ENCODE measurements around the gene SMC6.

The SMC6 gene

GRCh38 chr2:17765398-17765797 lies 11.8 kb upstream of the SMC6 start:
- Histone ChIP-seq H3K9ac (ENCODE audit: low read length in 5 of 5) (no peak overlapping the region), H3K27me3 (ENCODE audit: control insufficient read depth in 5 of 5, insufficient read depth in 4 of 5, low read length in 5 of 5) (no peaks in the 10 kb centered on the region), H3K9me3 (ENCODE audit: control insufficient read depth in 5 of 5, low read length in 5 of 5) (no peaks in the 10 kb centered on the region), H3K4me1 (ENCODE audit: control insufficient read depth in 5 of 5, insufficient read depth in 5 of 5, low read length in 5 of 5) (peaks cover 0 to 3% (median 0%) of the 10 kb centered on the region in 5 donors), H3K27ac (ENCODE audit: low read depth, low read length) (no peak overlapping the region), H3K36me3 (ENCODE audit: control insufficient read depth in 5 of 5, insufficient read depth in 5 of 5, low read length in 5 of 5) (peaks cover 0 to 16% (median 0%) of the 10 kb centered on the region in 5 donors), H3K4me3 (ENCODE audit: low read depth in 1 of 5, low read length in 5 of 5) (no peak overlapping the region)

DNA sequence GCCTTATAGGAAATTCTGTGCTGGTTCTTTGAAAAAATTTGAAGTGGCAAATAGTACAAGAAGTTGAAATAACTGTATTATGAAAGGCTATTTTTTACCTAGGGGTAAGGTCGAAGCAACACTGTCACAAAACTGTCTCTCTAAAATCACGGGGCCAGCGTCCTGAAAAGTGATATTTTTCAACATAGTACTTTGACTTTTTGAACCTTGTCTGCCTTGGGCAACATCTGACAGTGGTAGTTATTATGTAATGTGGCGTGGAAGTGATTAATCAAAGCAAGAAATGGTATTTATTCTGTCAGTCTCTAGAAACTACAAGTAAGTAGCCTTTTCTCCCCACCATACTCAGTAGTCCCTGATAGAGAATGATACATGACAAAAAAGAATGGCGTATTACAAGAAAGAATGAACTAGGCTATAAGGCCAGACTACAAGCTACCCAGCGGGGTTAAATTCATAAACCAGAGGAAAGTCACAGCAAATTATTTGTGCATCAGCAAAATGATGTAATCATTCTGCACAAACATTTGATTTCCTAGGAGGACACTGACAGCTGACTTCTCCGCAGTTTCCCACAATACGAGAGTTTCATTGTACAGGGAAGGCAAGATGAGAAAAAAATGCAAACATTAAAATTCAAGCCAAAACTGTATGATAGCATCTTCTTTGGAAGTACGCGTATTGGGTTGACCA lies 10.2 kb upstream of the SMC6 start:
- H3K4me3 ChIP-seq (ENCODE audit: low read depth in 1 of 5, low read length in 5 of 5), result no peak overlapping the region
- H3K27ac ChIP-seq (ENCODE audit: low read depth, low read length), result no peak overlapping the region
- no peak overlapping the region for H3K9ac ChIP-seq (ENCODE audit: low read length in 5 of 5)
- H3K36me3 ChIP-seq (ENCODE audit: control insufficient read depth in 5 of 5, insufficient read depth in 5 of 5, low read length in 5 of 5), result peaks cover 0 to 16% (median 0%) of the 10 kb centered on the region in 5 donors
- no peaks in the 10 kb centered on the region for H3K27me3 ChIP-seq (ENCODE audit: control insufficient read depth in 5 of 5, insufficient read depth in 4 of 5, low read length in 5 of 5)
- H3K4me1 ChIP-seq (ENCODE audit: control insufficient read depth in 5 of 5, insufficient read depth in 5 of 5, low read length in 5 of 5), result peaks cover 0 to 3% (median 0%) of the 10 kb centered on the region in 5 donors
- no peaks in the 10 kb centered on the region for H3K9me3 ChIP-seq (ENCODE audit: control insufficient read depth in 5 of 5, low read length in 5 of 5)

GRCh38 chr2:17762451-17762850 lies 8.8 kb upstream of the SMC6 start:
- Histone ChIP-seq H3K9ac (ENCODE audit: low read length in 5 of 5) (no peak overlapping the region), H3K27ac (ENCODE audit: low read depth, low read length) (no peak overlapping the region), H3K4me1 (ENCODE audit: control insufficient read depth in 5 of 5, insufficient read depth in 5 of 5, low read length in 5 of 5) (peaks cover 0 to 3% (median 0%) of the 10 kb centered on the region in 5 donors), H3K9me3 (ENCODE audit: control insufficient read depth in 5 of 5, low read length in 5 of 5) (no peaks in the 10 kb centered on the region), H3K27me3 (ENCODE audit: control insufficient read depth in 5 of 5, insufficient read depth in 4 of 5, low read length in 5 of 5) (no peaks in the 10 kb centered on the region), H3K4me3 (ENCODE audit: low read depth in 1 of 5, low read length in 5 of 5) (no peak overlapping the region), H3K36me3 (ENCODE audit: control insufficient read depth in 5 of 5, insufficient read depth in 5 of 5, low read length in 5 of 5) (peaks cover 0 to 14% (median 0%) of the 10 kb centered on the region in 5 donors)

GRCh38 chr2:17759805-17760204 lies 6.2 kb upstream of the SMC6 start:
- no peak overlapping the region for H3K27ac ChIP-seq (ENCODE audit: low read depth, low read length)
- H3K9me3 ChIP-seq (ENCODE audit: control insufficient read depth in 5 of 5, low read length in 5 of 5), result no peaks in the 10 kb centered on the region

DNA sequence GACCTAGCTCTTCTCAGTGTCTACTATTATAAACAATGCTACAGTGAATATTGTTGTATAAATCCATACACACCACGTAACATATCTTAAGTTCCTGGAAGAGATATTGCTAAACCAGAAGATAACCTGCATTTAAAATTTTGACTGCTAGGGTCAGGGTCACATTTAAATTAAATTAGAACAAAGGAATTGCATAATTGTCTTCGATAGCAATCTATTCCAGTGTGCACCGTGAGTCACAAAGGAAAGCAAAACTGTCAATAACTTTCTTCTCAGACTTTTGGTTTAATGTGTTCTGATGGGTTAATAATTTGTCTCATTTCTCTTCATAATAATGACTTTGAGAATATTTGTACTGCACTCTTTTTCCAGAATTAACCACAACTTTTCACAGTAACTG lies 4.5 kb upstream of the SMC6 start:
- Histone ChIP-seq H3K4me1 (ENCODE audit: control insufficient read depth in 5 of 5, insufficient read depth in 5 of 5, low read length in 5 of 5) (peaks cover 0 to 10% (median 7%) of the 10 kb centered on the region in 5 donors), H3K9me3 (ENCODE audit: control insufficient read depth in 5 of 5, low read length in 5 of 5) (no peaks in the 10 kb centered on the region), H3K4me3 (ENCODE audit: low read depth in 1 of 5, low read length in 5 of 5) (no peak overlapping the region)

More at GRCh38 chr2:17759805-17760204, 6.2 kb upstream of the SMC6 start:
- peaks cover 0 to 3% (median under 1%) of the 10 kb centered on the region in 5 donors for H3K4me1 ChIP-seq (ENCODE audit: control insufficient read depth in 5 of 5, insufficient read depth in 5 of 5, low read length in 5 of 5)
- H3K27me3 ChIP-seq (ENCODE audit: control insufficient read depth in 5 of 5, insufficient read depth in 4 of 5, low read length in 5 of 5), result no peaks in the 10 kb centered on the region
- peaks cover 0 to 4% (median 0%) of the 10 kb centered on the region in 5 donors for H3K36me3 ChIP-seq (ENCODE audit: control insufficient read depth in 5 of 5, insufficient read depth in 5 of 5, low read length in 5 of 5)
- no peak overlapping the region for H3K4me3 ChIP-seq (ENCODE audit: low read depth in 1 of 5, low read length in 5 of 5)
- no peak overlapping the region for H3K9ac ChIP-seq (ENCODE audit: low read length in 5 of 5)

DNA sequence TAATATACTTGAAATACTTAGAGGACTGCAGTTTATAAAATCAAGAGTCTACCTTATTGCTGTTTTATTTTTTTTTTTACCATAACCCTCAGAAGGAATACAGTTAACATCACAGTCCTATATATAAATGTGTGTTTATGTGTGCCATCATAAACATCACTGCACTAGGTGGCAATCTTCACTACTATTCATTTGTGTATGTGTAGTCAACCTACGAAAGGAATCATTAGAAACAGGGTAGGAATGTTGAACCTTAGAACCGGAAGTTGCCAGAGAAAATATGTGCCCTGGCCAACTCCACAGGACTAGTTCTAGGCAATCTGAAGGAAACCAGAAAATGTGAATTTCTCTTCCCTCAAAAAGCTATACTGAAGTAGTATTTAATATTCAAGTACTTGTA lies 3.7 kb upstream of the SMC6 start:
- H3K27me3 ChIP-seq (ENCODE audit: control insufficient read depth in 5 of 5, insufficient read depth in 4 of 5, low read length in 5 of 5), result no peaks in the 10 kb centered on the region
- H3K36me3 ChIP-seq (ENCODE audit: control insufficient read depth in 5 of 5, insufficient read depth in 5 of 5, low read length in 5 of 5), result peaks cover 0 to 4% (median 0%) of the 10 kb centered on the region in 5 donors
- H3K9ac ChIP-seq (ENCODE audit: low read length in 5 of 5), result no peak overlapping the region
- H3K9me3 ChIP-seq (ENCODE audit: control insufficient read depth in 5 of 5, low read length in 5 of 5), result no peaks in the 10 kb centered on the region
- H3K4me1 ChIP-seq (ENCODE audit: control insufficient read depth in 5 of 5, insufficient read depth in 5 of 5, low read length in 5 of 5), result peaks cover 1 to 17% (median 15%) of the 10 kb centered on the region in 5 donors
- no peak overlapping the region for H3K4me3 ChIP-seq (ENCODE audit: low read depth in 1 of 5, low read length in 5 of 5)
- H3K27ac ChIP-seq (ENCODE audit: low read depth, low read length), result no peak overlapping the region

More for the DNA sequence above, 4.5 kb upstream of the SMC6 start:
- Histone ChIP-seq H3K27me3 (ENCODE audit: control insufficient read depth in 5 of 5, insufficient read depth in 4 of 5, low read length in 5 of 5) (no peaks in the 10 kb centered on the region), H3K27ac (ENCODE audit: low read depth, low read length) (no peak overlapping the region), H3K36me3 (ENCODE audit: control insufficient read depth in 5 of 5, insufficient read depth in 5 of 5, low read length in 5 of 5) (peaks cover 0 to 4% (median 0%) of the 10 kb centered on the region in 5 donors), H3K9ac (ENCODE audit: low read length in 5 of 5) (no peak overlapping the region)

- Histone ChIP-seq H3K36me3 (ENCODE audit: control insufficient read depth in 5 of 5, insufficient read depth in 5 of 5, low read length in 5 of 5) (peaks cover 0 to 3% (median 0%) of the 10 kb centered on the region in 5 donors), H3K4me1 (ENCODE audit: control insufficient read depth in 5 of 5, insufficient read depth in 5 of 5, low read length in 5 of 5) (peaks cover 1 to 22% (median 17%) of the 10 kb centered on the region in 5 donors), H3K27me3 (ENCODE audit: control insufficient read depth in 5 of 5, insufficient read depth in 4 of 5, low read length in 5 of 5) (no peaks in the 10 kb centered on the region), H3K9ac (ENCODE audit: low read length in 5 of 5) (no peak overlapping the region), H3K9me3 (ENCODE audit: control insufficient read depth in 5 of 5, low read length in 5 of 5) (no peaks in the 10 kb centered on the region), H3K27ac (ENCODE audit: low read depth, low read length) (no peak overlapping the region), H3K4me3 (ENCODE audit: low read depth in 1 of 5, low read length in 5 of 5) (no peak overlapping the region)
Observed at GRCh38 chr2:17756668-17757067, 3.1 kb upstream of the SMC6 start.

DNA sequence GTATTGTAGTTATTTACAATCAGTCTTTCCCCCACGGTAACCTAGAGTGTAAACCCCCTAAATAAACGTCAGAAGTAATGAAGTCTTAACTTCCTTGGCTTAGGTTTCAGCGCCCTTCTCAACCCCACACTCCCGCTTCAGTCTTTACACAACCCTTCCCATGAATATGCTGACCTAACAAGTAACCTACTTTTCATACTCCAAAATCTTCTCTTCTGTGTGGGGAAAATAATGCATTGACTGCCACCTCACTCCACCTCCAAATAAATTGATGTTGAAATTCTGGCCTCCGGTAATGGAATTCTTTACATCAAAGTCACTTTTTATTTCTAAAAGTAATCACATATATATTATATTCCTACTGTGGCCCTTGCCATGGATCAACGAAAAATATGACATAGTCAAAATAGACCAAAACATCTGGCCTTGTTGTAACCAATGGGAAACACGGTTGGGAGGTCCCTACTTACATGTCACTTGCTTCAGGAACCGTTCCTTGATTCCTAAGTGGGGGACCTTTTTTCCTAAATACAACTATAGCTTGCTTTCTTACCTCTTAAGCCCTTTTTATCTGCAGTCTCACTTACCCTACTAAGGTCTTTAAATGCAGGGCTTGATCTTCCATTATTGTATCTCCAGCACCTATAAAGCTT lies 1.3 kb upstream of the SMC6 start:
- H3K4me1 ChIP-seq (ENCODE audit: control insufficient read depth in 5 of 5, insufficient read depth in 5 of 5, low read length in 5 of 5), result peaks cover 1 to 22% (median 17%) of the 10 kb centered on the region in 5 donors
- H3K9me3 ChIP-seq (ENCODE audit: control insufficient read depth in 5 of 5, low read length in 5 of 5), result no peaks in the 10 kb centered on the region
- no peaks in the 10 kb centered on the region for H3K27me3 ChIP-seq (ENCODE audit: control insufficient read depth in 5 of 5, insufficient read depth in 4 of 5, low read length in 5 of 5)
- H3K4me3 ChIP-seq (ENCODE audit: low read depth in 1 of 5, low read length in 5 of 5), result peak overlapping the region; percentile 62 to 95 (median 86)
- H3K9ac ChIP-seq (ENCODE audit: low read length in 5 of 5), result peak overlapping the region; percentile 48 to 99 (median 96)
- H3K27ac ChIP-seq (ENCODE audit: low read depth, low read length), result peak overlapping the region; percentile 95
- H3K36me3 ChIP-seq (ENCODE audit: control insufficient read depth in 5 of 5, insufficient read depth in 5 of 5, low read length in 5 of 5), result no peaks in the 10 kb centered on the region

- Histone ChIP-seq H3K9me3 (ENCODE audit: control insufficient read depth in 5 of 5, low read length in 5 of 5) (no peaks in the 10 kb centered on the region), H3K9ac (ENCODE audit: low read length in 5 of 5) (peak overlapping the region; percentile 82 to 99 (median 96)), H3K4me1 (ENCODE audit: control insufficient read depth in 5 of 5, insufficient read depth in 5 of 5, low read length in 5 of 5) (peaks cover 1 to 22% (median 17%) of the 10 kb centered on the region in 5 donors), H3K36me3 (ENCODE audit: control insufficient read depth in 5 of 5, insufficient read depth in 5 of 5, low read length in 5 of 5) (no peaks in the 10 kb centered on the region), H3K27me3 (ENCODE audit: control insufficient read depth in 5 of 5, insufficient read depth in 4 of 5, low read length in 5 of 5) (no peaks in the 10 kb centered on the region), H3K27ac (ENCODE audit: low read depth, low read length) (peak overlapping the region; percentile 95), H3K4me3 (ENCODE audit: low read depth in 1 of 5, low read length in 5 of 5) (peak overlapping the region; percentile 82 to 95 (median 86))
Observed at GRCh38 chr2:17752892-17753802, 463 bp downstream of the SMC6 start.
